PC-9 (cell line): ENCODE results near the gene EEPD1. TPM values are rescaled to one million over a fixed set of nuclear protein-coding genes. Genes with fewer than 3 reads are reported as not detected.
A peak's percentile ranks its signal among the peaks of the same experiment; 100 is the strongest.

ENCODE experiments used
- BruUV-seq: library from RNA; stranded (reverse); fragments of 400-500 nt; replicated peaks from 2 replicates; lab custom pipeline; 2021; lab: Mats Ljungman, UMichigan
- CTCF ChIA-PET: fragments of 300-600 bp; sonication (Branson Sonifier 250); formaldehyde crosslinking; loops from one replicate; lab custom pipeline; 2022; ENCODE audit warnings: antibody characterized with exemption; lab: Charles Lee
- POLR2A ChIA-PET: fragments of 300-600 bp; sonication (Branson Sonifier 250); formaldehyde crosslinking; loops from one replicate; lab custom pipeline; 2022; ENCODE audit warnings: antibody characterized with exemption; ENCODE audit not compliant: unreplicated experiment; lab: Charles Lee
- DNase-seq, 2 experiments: peaks; one replicate each; pipeline versions ENCODE4 v3.0.0 to v3.0.0-alpha.2; 2015 to 2022; ENCODE audit warnings: mixed read lengths in 1 of 2
- H2AFZ ChIP-seq: fragments of 200-600 bp; sonication (generic); 2 replicates; pipeline ENCODE4 v1.8.1; 2017; ENCODE audit warnings: antibody characterized with exemption
- H3F3A ChIP-seq: fragments of 200-600 bp; sonication (generic); 2 replicates; pipeline ENCODE4 v1.8.1; 2017; ENCODE audit warnings: antibody characterized with exemption, mild to moderate bottlenecking, low read depth; ENCODE audit not compliant: insufficient read depth
- H3K27ac ChIP-seq: fragments of 200-600 bp; sonication (generic); 2 replicates; pipeline ENCODE4 v1.6.1; 2016; ENCODE audit warnings: mixed run types
- H3K27me3 ChIP-seq: fragments of 200-600 bp; sonication (generic); 2 replicates; pipeline ENCODE4 v1.6.1; 2016; ENCODE audit warnings: low read depth, mixed run types; ENCODE audit not compliant: insufficient read depth
- H3K36me3 ChIP-seq: fragments of 200-600 bp; sonication (generic); 2 replicates; pipeline ENCODE4 v1.6.1; 2016; ENCODE audit warnings: low read depth, mixed run types
- H3K4me1 ChIP-seq: fragments of 200-600 bp; sonication (generic); replicated peaks from 2 replicates; pipeline ENCODE4 v1.6.1; 2016; ENCODE audit warnings: mixed run types; ENCODE audit not compliant: insufficient read depth
- H3K4me2 ChIP-seq: fragments of 200-600 bp; sonication (generic); 2 replicates; pipeline ENCODE4 v1.6.1; 2017; ENCODE audit warnings: mixed run types
- H3K4me3 ChIP-seq: fragments of 200-600 bp; sonication (generic); 2 replicates; pipeline ENCODE4 v1.6.1; 2016; ENCODE audit warnings: mixed run types
- H3K79me2 ChIP-seq: fragments of 200-600 bp; sonication (generic); 2 replicates; pipeline ENCODE4 v1.6.1; 2017; ENCODE audit warnings: low read depth, mixed run types
- H3K9me2 ChIP-seq: fragments of 200-600 bp; sonication (generic); 2 replicates; pipeline ENCODE4 v1.8.1; 2017; ENCODE audit warnings: mild to moderate bottlenecking; ENCODE audit not compliant: insufficient read depth
- H3K9me3 ChIP-seq: fragments of 200-600 bp; sonication (generic); 2 replicates; pipeline ENCODE4 v1.8.1; 2016; ENCODE audit warnings: low read depth; ENCODE audit not compliant: insufficient read depth
- H4K20me1 ChIP-seq: fragments of 200-600 bp; sonication (generic); 2 replicates; pipeline ENCODE4 v1.8.1; 2017; ENCODE audit not compliant: insufficient read depth
- EZH2 ChIP-seq: fragments of 200-600 bp; sonication (generic); IDR thresholded peaks from 2 replicates; pipeline ENCODE4 v1.8.0; 2017; ENCODE audit warnings: antibody characterized with exemption, low read depth
- intact Hi-C: fragments of 100-400 bp; cut with micrococcal nuclease; formaldehyde crosslinking; loops from one replicate; pipeline ENCODE4 v1.10.0; 2022; ENCODE audit not compliant: unreplicated experiment
- total RNA-seq: library from RNA; stranded (reverse); gene quantifications from 2 replicates; pipeline ENCODE4 v1.2.3, GENCODE V29; 2021
- TF ChIP-seq, protein P1 (sequence below): fragments of 200-600 bp; sonication (generic); conservative IDR thresholded peaks from 2 replicates; pipeline ENCODE4 v1.6.1; 2017; ENCODE audit warnings: mixed run types, antibody characterized with exemption, mild to moderate bottlenecking, moderate library complexity

The EEPD1 gene
- total RNA-seq, 1 experiment from 2014 or later, result 6.0 TPM

DNA sequence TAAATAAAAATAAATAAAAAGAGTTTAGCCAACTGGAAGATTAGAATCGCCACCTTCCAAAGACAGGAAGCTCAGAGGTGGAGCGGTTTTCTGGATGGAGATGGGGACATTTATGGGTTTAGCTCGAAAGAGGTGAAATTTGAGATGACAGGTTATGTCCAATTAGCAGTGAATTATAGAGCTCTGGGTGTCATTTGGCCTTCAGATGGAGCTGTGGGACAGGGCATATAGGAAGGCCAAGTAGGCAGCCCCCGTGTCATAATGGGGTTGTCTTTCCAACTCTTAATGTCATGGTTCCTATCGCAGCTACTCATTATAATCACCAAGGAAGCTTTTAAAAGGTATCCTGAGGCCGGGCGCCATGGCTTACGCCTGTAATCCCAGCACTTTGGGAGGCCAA is 21.0 kb upstream of the EEPD1 start:
- no peak overlapping the region for H3K4me2 ChIP-seq
- intact Hi-C loops, result no loop called here
- peaks cover 35% of the 10 kb centered on the region for H3K4me1 ChIP-seq
- no peak for DNase-seq
- H3K27ac ChIP-seq, result no peak overlapping the region
- no peaks in the 10 kb centered on the region for H3K79me2 ChIP-seq
- H3F3A ChIP-seq, result peaks cover 9% of the 10 kb centered on the region; the same call in 1 of the 2 replicates
- no peaks in the 10 kb centered on the region for H3K9me2 ChIP-seq
- no TSS peak for BruUV-seq
- no peaks in the 10 kb centered on the region for H4K20me1 ChIP-seq
- no peak overlapping the region for H2AFZ ChIP-seq
- TF ChIP-seq, protein P1, sequence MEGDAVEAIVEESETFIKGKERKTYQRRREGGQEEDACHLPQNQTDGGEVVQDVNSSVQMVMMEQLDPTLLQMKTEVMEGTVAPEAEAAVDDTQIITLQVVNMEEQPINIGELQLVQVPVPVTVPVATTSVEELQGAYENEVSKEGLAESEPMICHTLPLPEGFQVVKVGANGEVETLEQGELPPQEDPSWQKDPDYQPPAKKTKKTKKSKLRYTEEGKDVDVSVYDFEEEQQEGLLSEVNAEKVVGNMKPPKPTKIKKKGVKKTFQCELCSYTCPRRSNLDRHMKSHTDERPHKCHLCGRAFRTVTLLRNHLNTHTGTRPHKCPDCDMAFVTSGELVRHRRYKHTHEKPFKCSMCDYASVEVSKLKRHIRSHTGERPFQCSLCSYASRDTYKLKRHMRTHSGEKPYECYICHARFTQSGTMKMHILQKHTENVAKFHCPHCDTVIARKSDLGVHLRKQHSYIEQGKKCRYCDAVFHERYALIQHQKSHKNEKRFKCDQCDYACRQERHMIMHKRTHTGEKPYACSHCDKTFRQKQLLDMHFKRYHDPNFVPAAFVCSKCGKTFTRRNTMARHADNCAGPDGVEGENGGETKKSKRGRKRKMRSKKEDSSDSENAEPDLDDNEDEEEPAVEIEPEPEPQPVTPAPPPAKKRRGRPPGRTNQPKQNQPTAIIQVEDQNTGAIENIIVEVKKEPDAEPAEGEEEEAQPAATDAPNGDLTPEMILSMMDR, result 0 out of 2 replicates have a peak, but pooled peaks have one; percentile 16
- TF ChIP-seq EZH2, result no peak
- CTCF ChIA-PET, result interaction anchor here (0.5 to 0.6 kb wide), 3 partner anchors 117 to 438 kb away, joined by 3 to 5 read pairs (median 4); no protein-coding TSS in a partner anchor
- POLR2A ChIA-PET, result no interaction called here
- H3K4me3 ChIP-seq, result no peak overlapping the region
- no peaks in the 10 kb centered on the region for H3K27me3 ChIP-seq
- no peaks in the 10 kb centered on the region for H3K36me3 ChIP-seq
- H3K9me3 ChIP-seq, result no peaks in the 10 kb centered on the region

DNA sequence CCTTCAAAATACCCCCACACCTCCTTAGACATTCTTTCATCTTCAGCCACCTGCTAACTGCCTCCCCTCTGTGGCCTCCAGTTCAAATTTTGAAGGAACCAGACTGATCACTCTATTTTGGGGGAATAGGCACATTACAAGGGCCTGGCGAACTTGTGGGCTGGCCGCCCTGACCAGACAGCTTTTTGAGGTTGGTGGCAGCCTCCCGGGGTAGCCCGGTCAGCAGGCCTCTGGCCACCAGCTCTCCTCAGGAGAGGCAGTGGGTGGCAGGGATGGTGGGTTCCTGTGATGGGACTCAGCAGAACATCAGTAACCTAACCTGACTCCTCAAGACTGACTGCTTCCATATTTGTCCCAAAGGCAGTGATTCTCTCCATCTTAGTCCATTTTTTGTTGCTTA is 17.4 kb upstream of the EEPD1 start:
- Histone ChIP-seq H3K79me2 (no peaks in the 10 kb centered on the region), H4K20me1 (no peaks in the 10 kb centered on the region), H3K36me3 (no peaks in the 10 kb centered on the region), H3K4me1 (peaks cover 11% of the 10 kb centered on the region; the same call in 1 of the 2 replicates), H3K4me3 (no peak overlapping the region), H3K27me3 (no peaks in the 10 kb centered on the region), H3K4me2 (no peak overlapping the region), H3K27ac (no peak overlapping the region), H2AFZ (no peak overlapping the region), H3F3A (peaks cover 7% of the 10 kb centered on the region; the same call in 1 of the 2 replicates), H3K9me3 (no peaks in the 10 kb centered on the region), H3K9me2 (no peaks in the 10 kb centered on the region)
- intact Hi-C loops, result no loop called here
- TF ChIP-seq, protein P1, result no peak
- no peak for TF ChIP-seq EZH2
- ChIA-PET CTCF (interaction anchor here (0.7 kb wide), 1 partner anchor 184 kb away, joined by 4 read pairs; no protein-coding TSS in a partner anchor), POLR2A (no interaction called here)
- BruUV-seq, result no TSS peak
- DNase-seq, result no peak

DNA sequence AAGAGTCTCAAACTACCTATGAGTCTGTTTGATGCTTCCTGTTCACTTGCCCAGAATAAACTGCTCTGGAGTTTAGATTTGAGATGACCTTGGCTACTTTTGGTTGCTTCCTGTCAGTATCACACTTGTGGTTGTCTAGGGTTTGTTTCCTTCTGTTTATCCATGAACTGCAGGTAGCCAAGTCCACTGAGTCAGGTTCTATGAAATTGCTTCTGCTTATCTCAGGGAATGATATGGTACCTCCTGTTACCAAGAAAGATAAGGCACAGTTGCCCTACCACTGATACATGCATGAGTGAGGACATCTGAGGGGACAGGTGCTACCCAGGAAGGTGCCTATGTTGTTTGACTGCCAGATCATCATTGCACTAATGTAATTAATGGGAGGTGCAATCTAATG is 15.8 kb upstream of the EEPD1 start:
- TF ChIP-seq, protein P1, result no peak
- TF ChIP-seq EZH2, result no peak
- Histone ChIP-seq H3K79me2 (no peaks in the 10 kb centered on the region), H3F3A (peaks cover 7% of the 10 kb centered on the region; the same call in 1 of the 2 replicates), H4K20me1 (no peaks in the 10 kb centered on the region), H2AFZ (no peak overlapping the region), H3K27me3 (no peaks in the 10 kb centered on the region), H3K36me3 (no peaks in the 10 kb centered on the region), H3K9me3 (no peaks in the 10 kb centered on the region), H3K4me3 (no peak overlapping the region), H3K9me2 (no peaks in the 10 kb centered on the region), H3K4me1 (peaks cover 11% of the 10 kb centered on the region; the same call in 1 of the 2 replicates), H3K27ac (no peak overlapping the region), H3K4me2 (no peak overlapping the region)
- peak in 1 of 2 experiments; percentile 75 for DNase-seq
- ChIA-PET POLR2A (no interaction called here), CTCF (interaction anchor here (1.0 kb wide), 1 partner anchor 8 kb away, joined by 3 read pairs; no protein-coding TSS in a partner anchor)
- intact Hi-C loops, result no loop called here
- BruUV-seq, result no TSS peak
